Adipocyte (in vitro differentiated cells): ENCODE results near the gene PEX7.
A peak's percentile ranks its signal among the peaks of the same experiment; 100 is the strongest.
"Not testable (repeated sequence)": the region's sequence is repeated elsewhere in the genome, so short reads cannot be mapped to it uniquely, and the experiment has no call there.

Source experiments
- DNase-seq: peaks from one replicate; pipeline ENCODE4 v3.0.0-alpha.2; 2015; ENCODE audit warnings: low read depth
- H3K27me3 ChIP-seq: replicated peaks from 2 replicates; pipeline ENCODE4 v1.7.0; 2013; ENCODE audit warnings: mild to moderate bottlenecking, low read length, moderate library complexity; ENCODE audit not compliant: control insufficient read depth, insufficient read depth
- H3K36me3 ChIP-seq: 2 replicates; pipeline ENCODE4 v1.7.0; 2013; ENCODE audit warnings: low read length, mild to moderate bottlenecking, moderate library complexity; ENCODE audit not compliant: control insufficient read depth, insufficient read depth, severe bottlenecking
- H3K4me1 ChIP-seq: 2 replicates; pipeline ENCODE4 v1.7.0; 2013; ENCODE audit warnings: mild to moderate bottlenecking, low read length, moderate library complexity; ENCODE audit not compliant: control insufficient read depth, insufficient read depth
- H3K4me3 ChIP-seq: 2 replicates; pipeline ENCODE4 v1.7.0; 2013; ENCODE audit warnings: mild to moderate bottlenecking, low read length, moderate library complexity
- H3K9ac ChIP-seq: 2 replicates; pipeline ENCODE4 v1.7.0; 2013; ENCODE audit warnings: mild to moderate bottlenecking, low read length, moderate library complexity
- H3K9me3 ChIP-seq: 2 replicates; pipeline ENCODE4 v1.7.0; 2013; ENCODE audit warnings: mild to moderate bottlenecking, low read length, moderate library complexity; ENCODE audit not compliant: control insufficient read depth

Gene PEX7

DNA sequence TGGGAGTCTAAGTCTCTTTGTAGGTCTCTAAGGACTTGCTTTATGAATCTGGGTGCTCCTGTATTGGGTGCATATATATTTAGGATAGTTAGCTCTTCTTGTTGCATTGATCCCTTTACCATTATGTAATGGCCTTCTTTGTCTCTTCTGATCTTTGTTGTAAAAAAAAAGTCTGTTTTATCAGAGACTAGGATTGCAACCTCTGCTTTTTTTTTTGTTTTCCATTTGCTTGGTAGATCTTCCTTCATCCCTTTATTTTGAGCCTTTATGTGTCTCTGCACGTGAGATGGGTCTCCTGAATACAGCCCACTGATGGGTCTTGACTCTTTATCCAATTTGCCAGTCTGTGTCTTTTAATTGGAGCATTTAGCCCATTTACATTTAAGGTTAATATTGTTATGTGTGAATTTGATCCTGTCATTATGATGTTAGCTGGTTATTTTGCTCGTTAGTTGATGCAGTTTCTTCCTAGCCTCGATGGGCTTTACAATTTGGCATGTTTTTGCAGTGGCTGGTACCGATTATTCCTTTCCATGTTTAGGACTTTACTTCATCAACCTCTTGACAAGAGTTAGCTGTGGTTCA is 27.7 kb downstream of the PEX7 start:
- not testable (repeated sequence) for H3K9ac ChIP-seq, H3K4me3 ChIP-seq, H3K36me3 ChIP-seq, DNase-seq, H3K27me3 ChIP-seq, H3K9me3 ChIP-seq, H3K4me1 ChIP-seq

DNA sequence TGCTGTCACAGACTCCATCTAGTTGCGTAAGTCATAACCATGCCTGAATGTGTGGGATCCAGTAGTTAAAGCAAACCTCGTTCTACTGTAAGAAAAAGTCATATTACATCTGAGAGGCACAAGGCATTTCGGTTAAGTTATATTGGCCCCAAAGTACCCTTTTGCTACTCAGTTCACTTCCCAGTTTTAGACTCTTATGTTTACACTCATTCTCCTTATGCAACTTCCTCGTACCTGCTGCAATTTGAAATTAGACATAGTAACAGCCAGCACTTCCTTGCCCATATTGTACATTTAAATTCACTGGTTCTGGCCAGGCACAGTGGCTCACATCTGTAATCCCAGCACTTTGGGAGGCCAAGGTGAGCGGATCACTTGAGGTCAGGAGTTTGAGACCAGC is 37.0 kb downstream of the PEX7 start:
- Histone ChIP-seq H3K9me3 (no peaks in the 10 kb centered on the region), H3K4me3 (no peak overlapping the region), H3K4me1 (no peaks in the 10 kb centered on the region), H3K9ac (no peak overlapping the region), H3K27me3 (no peaks in the 10 kb centered on the region), H3K36me3 (no peaks in the 10 kb centered on the region)
- DNase-seq: no peak

DNA sequence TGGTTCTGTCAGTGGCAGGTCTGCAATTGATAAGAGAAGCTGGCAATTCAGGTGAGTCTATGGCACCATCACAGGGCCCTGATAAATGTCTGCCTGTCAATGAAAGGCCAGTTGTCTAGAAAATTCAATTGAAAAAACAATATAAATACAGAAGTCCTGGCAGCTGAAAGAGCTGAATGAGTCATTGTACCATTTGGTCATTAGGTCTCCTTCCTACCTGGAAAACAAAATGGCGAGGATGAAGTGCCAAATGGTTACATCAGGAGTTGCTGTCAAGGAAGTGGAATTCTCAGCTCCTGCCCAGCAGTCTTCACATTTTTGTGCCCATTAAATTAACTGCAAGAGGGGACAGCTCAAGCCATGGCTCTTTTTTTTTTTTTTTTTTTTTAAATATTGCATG is 37.7 kb downstream of the PEX7 start:
- no peaks in the 10 kb centered on the region for H3K36me3 ChIP-seq
- no peaks in the 10 kb centered on the region for H3K27me3 ChIP-seq
- H3K4me1 ChIP-seq: no peaks in the 10 kb centered on the region
- no peak overlapping the region for H3K9ac ChIP-seq
- no peak for DNase-seq
- no peaks in the 10 kb centered on the region for H3K9me3 ChIP-seq
- H3K4me3 ChIP-seq: no peak overlapping the region

DNA sequence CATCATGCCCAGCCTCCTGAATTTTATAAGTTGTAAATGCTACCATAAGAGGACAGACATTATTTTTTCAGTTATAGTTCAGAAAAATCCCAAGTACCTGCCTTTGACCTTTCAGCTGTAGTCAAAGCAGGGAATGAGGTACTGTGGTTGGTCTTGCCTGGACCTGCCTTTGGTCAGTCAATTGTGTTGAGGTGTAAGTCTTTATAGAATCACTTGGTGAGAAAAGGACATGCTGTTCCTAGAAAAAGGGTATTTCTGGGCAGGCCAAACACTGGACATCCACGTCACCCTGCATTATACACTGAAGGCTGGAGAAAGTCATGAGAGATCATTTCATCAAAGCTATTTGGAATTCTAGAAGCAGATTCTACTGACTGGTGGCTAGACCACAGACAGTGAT is 40.3 kb downstream of the PEX7 start:
- Histone ChIP-seq H3K27me3 (no peaks in the 10 kb centered on the region), H3K4me3 (no peak overlapping the region), H3K9me3 (no peaks in the 10 kb centered on the region), H3K4me1 (no peaks in the 10 kb centered on the region), H3K9ac (no peak overlapping the region), H3K36me3 (no peaks in the 10 kb centered on the region)
- no peak for DNase-seq

DNA sequence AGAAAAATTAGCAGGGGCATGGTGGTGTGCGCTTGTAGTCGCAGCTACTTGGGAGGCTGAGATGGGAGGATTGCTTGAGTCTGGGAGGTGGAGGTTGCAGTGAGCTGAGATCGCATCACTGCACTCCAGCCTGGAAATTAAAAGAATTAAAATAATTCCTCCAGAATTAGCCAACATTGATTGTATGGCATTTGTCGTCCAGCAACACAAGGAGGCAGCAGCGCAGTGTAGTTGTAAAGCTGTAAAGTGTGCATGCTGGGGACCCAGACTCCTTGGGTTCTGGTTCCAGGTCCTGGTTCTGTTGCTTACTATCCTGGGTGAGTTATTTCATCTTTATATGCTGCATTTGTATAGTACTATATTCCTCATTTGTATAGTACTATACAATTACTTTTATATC is 41.4 kb downstream of the PEX7 start:
- DNase-seq: no peak
- H3K4me1 ChIP-seq: no peaks in the 10 kb centered on the region
- no peak overlapping the region for H3K9ac ChIP-seq
- no peak overlapping the region for H3K4me3 ChIP-seq
- no peaks in the 10 kb centered on the region for H3K9me3 ChIP-seq
- no peaks in the 10 kb centered on the region for H3K36me3 ChIP-seq
- no peaks in the 10 kb centered on the region for H3K27me3 ChIP-seq

DNA sequence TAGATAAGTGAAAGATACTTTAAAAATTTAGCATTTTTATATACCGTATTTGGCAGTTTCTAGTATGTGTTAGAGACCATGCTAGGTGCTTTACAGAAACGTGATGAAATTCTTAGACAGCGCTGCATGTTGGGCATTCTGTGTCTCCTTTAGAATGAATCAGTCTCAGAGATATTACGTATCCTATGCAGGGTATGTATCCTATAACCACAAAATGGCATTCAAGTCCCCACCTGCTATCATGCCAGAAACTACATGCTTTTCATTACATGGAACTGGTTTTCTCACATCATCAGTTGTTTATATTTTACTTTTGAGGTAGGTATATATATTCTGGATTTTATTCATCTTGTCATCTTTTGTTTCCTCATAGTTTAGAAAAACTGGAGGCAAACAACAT is 42.3 kb downstream of the PEX7 start:
- Histone ChIP-seq H3K9ac (no peak overlapping the region), H3K27me3 (no peaks in the 10 kb centered on the region), H3K4me1 (no peaks in the 10 kb centered on the region), H3K9me3 (no peaks in the 10 kb centered on the region), H3K4me3 (no peak overlapping the region), H3K36me3 (peaks cover 5% of the 10 kb centered on the region)
- DNase-seq: no peak

DNA sequence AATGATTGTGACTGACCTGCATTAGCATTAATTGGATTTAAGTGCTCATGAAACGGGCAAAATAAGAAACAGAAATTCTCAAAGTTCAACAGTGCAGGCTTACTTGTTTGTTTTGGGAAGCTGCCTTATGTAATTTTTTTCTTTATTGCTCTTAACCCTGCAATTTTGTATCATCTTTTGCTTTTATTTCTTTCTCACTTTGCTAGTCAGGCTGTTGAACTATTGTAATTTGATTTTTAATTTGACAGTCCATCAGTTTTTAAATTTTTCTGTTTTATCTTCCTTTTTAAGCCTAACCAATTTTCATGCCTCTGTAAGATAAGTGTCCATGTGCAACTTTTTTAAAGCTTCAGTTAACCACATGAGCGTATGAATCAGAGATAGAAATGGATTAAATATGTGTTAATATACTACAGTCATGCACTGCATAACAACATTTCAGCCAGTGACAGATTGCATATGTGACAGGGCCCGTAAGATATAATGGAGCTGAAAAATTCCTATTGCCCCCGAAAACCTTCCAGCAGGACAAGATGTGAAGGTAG is 44.6 kb downstream of the PEX7 start:
- no peak for DNase-seq
- H3K9ac ChIP-seq: no peak overlapping the region
- no peaks in the 10 kb centered on the region for H3K9me3 ChIP-seq
- peaks cover 5% of the 10 kb centered on the region for H3K36me3 ChIP-seq
- no peak overlapping the region for H3K4me3 ChIP-seq
- no peaks in the 10 kb centered on the region for H3K4me1 ChIP-seq
- H3K27me3 ChIP-seq: no peaks in the 10 kb centered on the region

DNA sequence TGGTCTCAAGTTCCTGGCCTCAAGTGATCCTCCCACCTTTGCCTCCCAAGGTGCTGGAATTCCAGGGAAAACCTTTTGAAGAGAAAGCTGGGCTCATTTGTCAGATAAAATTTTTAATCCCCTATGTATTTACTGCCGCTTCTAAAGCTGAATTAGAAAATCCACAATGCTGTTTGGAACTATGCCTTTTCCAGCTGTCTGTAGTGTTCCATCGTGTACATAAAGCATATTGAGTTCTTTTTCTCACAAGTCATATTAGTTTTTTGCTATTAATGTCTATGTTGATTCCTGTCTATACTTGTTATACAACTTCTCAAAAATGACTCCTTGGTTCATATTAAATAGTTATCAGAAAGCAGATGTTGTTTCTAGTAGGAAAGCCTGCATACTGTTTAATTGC is 47.1 kb downstream of the PEX7 start:
- Histone ChIP-seq H3K27me3 (no peaks in the 10 kb centered on the region), H3K36me3 (peaks cover 24% of the 10 kb centered on the region)

DNA sequence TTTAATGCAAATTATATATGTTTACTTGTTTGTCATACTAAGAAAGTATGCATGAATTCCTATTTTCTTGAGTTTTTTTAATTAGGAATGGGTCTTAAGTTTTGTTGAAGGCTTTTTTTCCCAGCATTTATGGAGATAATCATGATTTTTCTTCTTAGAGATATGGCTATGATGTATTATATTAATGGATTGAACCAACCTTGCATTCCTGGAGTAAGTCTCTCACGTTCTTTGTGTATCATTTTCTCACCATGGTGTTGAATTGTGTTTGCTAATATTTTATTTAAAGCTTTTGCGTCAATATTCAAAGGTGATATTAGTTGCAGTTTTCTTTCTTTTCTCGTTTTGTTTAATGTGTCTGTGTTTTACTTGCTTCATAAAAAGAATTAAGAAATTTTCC is 51.4 kb downstream of the PEX7 start:
- DNase-seq: peak; percentile 16
- peak overlapping the region; percentile 6 for H3K4me3 ChIP-seq
- peaks cover 24% of the 10 kb centered on the region for H3K36me3 ChIP-seq

More for the DNA sequence above, 47.1 kb downstream of the PEX7 start:
- Histone ChIP-seq H3K4me1 (no peaks in the 10 kb centered on the region), H3K9ac (no peak overlapping the region), H3K9me3 (peaks cover 20% of the 10 kb centered on the region), H3K4me3 (no peak overlapping the region)
- no peak for DNase-seq

DNA sequence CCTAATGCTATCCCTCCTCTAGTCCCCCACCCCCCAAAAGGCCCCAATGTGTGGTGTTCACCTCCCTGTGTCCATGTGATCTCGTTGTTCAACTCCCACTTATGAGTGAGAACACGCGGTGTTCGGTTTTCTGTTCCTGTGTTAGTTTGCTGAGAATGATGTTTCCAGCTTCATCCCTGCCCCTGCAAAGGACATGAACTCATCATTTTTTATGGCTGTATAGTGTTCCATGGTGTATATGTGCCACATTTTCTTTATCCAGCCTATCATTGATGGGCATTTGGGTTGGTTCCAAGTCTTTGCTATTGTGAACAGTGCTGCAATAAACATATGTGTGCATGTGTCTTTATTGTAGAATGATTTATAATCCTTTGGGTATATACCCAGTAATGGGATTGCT is 54.1 kb downstream of the PEX7 start:
- H3K27me3 ChIP-seq, H3K4me3 ChIP-seq, H3K4me1 ChIP-seq, DNase-seq, H3K9ac ChIP-seq: not testable (repeated sequence)
- H3K9me3 ChIP-seq: peaks cover 20% of the 10 kb centered on the region
- H3K36me3 ChIP-seq: peaks cover 19% of the 10 kb centered on the region

More for the DNA sequence above, 51.4 kb downstream of the PEX7 start:
- H3K4me1 ChIP-seq: no peaks in the 10 kb centered on the region
- peaks cover 20% of the 10 kb centered on the region for H3K9me3 ChIP-seq
- no peak overlapping the region for H3K9ac ChIP-seq
- no peaks in the 10 kb centered on the region for H3K27me3 ChIP-seq

DNA sequence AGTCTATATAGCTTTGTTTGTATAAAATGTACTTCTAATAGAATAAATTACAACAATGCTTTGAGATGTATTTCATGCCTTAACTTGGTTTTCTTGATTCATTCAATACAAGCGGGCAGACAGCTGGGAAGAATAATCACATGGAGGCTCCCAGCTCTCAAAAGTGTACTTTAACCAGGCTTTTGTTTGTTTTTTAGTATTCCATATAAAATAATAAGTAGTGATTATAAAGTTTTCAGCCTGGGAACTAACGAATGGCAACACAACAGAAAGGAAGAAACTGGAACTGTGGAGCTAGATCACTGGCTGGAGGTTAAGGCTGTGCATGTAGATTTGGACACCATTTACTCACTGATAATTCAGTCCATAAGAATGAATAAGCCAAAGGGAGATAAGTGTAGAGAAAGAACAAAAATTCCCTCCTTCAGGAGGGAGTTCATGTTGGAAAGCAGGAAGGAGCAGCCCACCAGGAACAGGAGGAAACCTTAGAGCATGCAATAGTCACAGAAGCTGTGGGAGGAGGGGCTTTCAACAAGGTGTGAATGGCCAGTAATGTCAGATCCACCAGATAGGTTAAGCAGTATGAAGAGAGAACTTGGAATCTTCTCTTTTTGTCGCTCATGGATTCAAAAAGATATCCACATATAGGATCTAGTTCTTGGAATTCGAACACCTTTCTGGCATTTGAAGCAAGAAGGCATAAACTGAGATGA is 58.5 kb downstream of the PEX7 start:
- Histone ChIP-seq H3K36me3 (no peaks in the 10 kb centered on the region), H3K9me3 (no peaks in the 10 kb centered on the region), H3K4me1 (no peaks in the 10 kb centered on the region), H3K9ac (no peak overlapping the region), H3K4me3 (no peak overlapping the region), H3K27me3 (no peaks in the 10 kb centered on the region)
- DNase-seq: no peak
